AG04449 (cell line): Measurements from ENCODE around the gene SORL1-AS1.

Experiments used
- CTCF ChIA-PET: fragments of 350-600 bp; formaldehyde crosslinking; extraction: SDS; loops from one replicate; lab custom pipeline; 2021; ENCODE audit warnings: antibody characterized with exemption; lab: Yijun Ruan, JAX
- POLR2A ChIA-PET: fragments of 400-600, 350-600 bp; formaldehyde crosslinking; extraction: SDS; loops from one replicate; lab custom pipeline; 2020; ENCODE audit warnings: antibody characterized with exemption, inconsistent platforms; lab: Yijun Ruan, JAX
- DNase-seq: peaks from one replicate; pipeline ENCODE4 v3.0.0-alpha.2; 2010; ENCODE audit warnings: low read depth, low spot score
- H3K4me3 ChIP-seq: 2 replicates; pipeline ENCODE4 v1.5.1; 2011; ENCODE audit warnings: low read depth, mild to moderate bottlenecking, control low read depth, low read length
- CTCF ChIP-seq: IDR thresholded peaks from one replicate; pipeline ENCODE4 v1.5.1; 2011; ENCODE audit warnings: mild to moderate bottlenecking, moderate library complexity, low read length, control low read depth, inconsistent platforms; ENCODE audit not compliant: insufficient read depth; ENCODE audit errors: missing control alignments

Gene SORL1-AS1

DNA sequence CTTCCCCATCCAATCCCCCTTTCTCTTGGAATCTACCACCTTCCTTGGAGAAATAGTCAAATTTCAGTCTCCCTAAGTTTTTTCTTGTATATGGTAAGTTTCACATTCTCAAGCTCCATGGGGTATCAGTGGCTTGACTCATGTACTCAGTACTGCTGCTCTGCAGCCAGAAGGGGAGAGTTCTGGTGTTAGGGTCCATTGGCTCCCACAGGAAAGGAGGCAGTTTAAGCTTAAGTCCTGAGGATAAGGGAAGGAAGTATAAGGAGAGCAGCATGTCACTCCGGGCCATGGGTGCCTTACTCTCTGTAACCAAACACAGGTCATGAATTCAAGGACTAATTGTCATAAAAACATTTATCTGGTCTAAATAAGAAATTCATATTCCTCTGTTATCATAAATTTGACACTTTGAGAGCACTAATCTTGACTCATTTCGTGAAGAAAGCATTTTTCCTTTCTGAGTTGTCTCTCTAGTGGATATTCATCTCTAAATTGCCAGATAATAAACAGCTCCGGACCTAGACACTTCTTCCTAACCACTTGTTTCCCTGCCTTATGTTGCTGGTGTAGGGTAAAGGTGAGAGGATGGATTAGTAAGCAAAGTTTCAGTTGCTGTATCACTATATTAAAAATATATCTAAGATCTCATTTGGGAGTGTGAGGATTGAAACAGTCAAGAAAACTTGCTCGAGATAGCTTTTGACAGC is 20.8 kb downstream of the SORL1-AS1 start:
- DNase-seq: no peak
- ChIA-PET CTCF (interaction anchor here (1.1 to 1.3 kb wide), 2 partner anchors 11 to 159 kb away, joined by 3 to 4 read pairs; no protein-coding TSS in a partner anchor), POLR2A (no interaction called here)
- H3K4me3 ChIP-seq: no peak overlapping the region
- TF ChIP-seq CTCF: no peak

DNA sequence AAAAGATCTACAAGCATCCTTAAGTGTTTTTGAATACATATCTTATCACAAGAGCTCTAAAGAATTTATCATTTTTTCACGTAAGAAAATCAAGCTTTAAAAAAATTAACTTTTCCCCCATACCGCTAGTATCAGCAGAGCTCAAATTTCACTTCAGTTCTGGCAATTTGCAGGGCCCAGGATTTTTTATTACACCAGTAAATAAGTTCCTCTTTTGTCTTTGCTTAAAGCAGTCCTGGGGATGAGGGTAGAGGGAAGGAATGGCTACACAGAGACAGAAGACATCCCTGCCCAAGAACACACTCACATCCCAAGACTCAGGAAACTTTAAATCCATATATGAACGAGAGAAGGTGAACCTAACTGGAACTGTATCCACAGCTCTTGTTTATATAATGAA is 23.2 kb downstream of the SORL1-AS1 start:
- no peak for DNase-seq
- ChIA-PET CTCF (interaction anchor here (1.0 kb wide), 1 partner anchor 12 kb away, joined by 4 read pairs; no protein-coding TSS in a partner anchor), POLR2A (no interaction called here)
- no peak for TF ChIP-seq CTCF
- no peak overlapping the region for H3K4me3 ChIP-seq

DNA sequence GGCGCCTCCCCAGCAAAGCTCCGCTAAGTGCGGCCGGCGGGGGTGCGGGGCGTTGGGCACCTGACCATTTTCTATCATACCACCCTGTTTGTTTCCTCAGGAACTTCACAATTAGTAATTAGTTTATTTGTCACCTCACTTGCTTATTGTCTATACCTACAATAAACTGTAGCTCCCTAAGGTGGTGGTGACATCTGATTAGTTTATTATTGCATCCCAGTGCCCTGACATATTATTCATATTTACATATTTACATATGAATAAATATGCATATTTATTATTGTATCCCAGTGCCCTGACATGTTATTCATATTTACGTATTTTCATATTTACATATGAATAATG is 25.4 kb downstream of the SORL1-AS1 start:
- DNase-seq: no peak
- CTCF ChIA-PET: interaction anchor here (1.2 to 1.3 kb wide), 2 partner anchors 23 to 25 kb away, joined by 3 read pairs; partner anchors contain the start of gene SORL1-AS1
- no peak overlapping the region for H3K4me3 ChIP-seq
- POLR2A ChIA-PET: no interaction called here
- TF ChIP-seq CTCF: no peak

DNA sequence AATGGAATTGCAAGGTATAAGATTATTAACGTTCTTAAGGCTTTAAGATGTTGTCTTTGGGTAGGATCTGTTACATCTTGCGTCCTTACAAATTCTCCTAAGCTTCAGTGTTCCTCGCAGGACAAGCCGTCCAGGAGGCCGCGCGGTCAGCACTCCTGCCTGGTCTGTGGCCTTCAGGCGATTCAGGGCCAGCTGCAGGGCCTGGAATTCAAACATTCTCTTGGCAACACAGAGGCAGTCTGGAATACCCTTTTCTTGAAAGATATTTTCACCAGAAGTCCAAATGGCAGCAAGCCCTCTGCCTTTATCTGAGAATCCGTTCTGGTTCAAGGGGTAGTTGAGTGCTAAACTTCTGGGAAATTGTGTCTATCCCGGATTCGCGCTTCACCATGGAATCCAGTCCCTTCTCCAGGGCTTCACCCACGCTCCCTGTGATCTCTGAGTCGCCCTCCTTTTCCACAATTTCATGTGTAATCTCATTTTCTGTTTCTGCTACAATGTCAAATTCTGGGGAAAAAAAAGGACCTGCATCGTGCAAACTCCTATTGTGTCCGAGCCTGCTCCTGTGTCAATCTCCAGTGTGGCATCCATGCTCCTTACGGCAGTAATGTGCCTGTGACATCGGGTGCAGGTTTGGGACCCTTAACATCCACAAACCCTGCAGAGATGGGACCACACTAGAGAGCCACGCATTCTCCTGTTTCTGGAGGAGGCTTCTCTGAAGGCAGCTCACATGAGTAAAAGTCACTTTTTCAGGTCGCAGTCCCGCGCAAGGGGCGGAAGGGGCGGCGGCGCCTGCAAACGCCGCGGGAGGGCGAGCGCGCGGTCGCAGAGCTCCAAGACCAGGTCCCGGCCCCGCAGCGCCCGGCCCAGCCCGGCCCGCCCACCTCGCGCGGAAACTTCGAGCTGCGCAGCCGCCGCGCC is 26.0 kb downstream of the SORL1-AS1 start:
- ChIA-PET POLR2A (no interaction called here), CTCF (interaction anchor here (1.2 to 1.3 kb wide), 2 partner anchors 24 to 26 kb away, joined by 3 read pairs; partner anchors contain the start of gene SORL1-AS1)
- no peak for TF ChIP-seq CTCF
- no peak for DNase-seq
- no peak overlapping the region for H3K4me3 ChIP-seq

DNA sequence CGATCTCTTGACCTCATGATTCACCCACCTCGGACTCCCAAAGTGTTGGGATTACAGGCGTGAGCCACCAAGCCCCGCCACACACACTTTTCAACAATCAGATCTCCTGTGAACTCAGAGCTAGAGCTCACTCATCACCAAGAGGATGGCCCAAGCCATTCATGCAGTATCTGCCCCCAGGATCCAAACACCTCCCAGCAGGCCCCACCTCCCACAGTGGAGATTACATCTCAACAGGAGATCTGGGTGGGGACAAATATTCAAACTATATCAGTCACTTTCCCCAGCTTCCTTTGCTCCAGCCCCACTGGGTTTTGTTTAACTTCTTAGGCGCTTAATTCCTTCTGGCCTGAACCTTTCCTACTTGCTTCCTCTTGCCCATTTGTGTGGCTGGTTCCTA is 26.9 kb downstream of the SORL1-AS1 start:
- CTCF ChIA-PET: no interaction called here

More for the DNA sequence above, 26.9 kb downstream of the SORL1-AS1 start:
- POLR2A ChIA-PET: no interaction called here
- DNase-seq: no peak
- H3K4me3 ChIP-seq: no peak overlapping the region
- TF ChIP-seq CTCF: no peak
